Measurements from ENCODE around the gene IGFBP3.

Gene IGFBP3

GRCh38 chr7:45867471-45867870, 53.6 kb downstream of the IGFBP3 start:
- DNase-seq: no peak

DNA sequence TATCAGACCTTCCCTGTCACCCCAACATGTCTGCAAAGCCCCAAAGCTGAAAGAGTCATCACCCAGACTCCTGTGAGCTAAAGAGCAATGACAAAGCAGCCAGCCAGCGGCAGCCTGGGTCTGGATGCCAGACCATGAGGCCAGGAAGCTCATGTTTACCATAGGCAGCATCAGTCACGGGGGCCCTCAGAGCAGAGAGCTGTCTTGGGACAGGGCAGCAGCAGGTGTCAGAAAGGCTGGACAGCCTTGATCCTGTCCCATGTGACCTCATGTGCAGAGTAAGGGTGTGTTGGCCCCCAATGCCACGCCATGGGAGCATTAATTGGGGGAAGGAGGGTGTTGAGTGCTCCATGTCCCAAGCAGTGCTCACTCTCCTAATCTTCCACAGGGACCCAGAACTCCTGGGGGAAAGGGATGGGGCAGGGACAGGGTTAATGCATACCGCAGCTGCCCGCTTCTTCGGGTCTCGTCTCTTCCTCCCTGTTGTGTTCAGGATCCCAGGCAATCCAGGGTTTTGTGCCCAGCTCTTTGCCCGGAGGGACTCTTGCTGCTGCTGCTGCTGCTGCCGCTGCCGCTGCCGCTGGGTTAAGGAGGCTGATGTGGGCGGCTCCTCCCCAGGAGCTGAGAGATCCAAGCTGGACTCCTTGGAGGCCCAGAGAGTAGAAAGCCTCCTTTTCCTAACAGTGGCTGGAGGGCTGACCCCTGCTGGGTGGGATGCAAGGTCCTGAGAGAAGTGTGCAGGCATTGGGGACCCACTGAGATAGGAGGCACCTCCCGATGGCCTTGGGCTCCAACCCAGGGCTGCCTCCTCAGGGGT, 55.3 kb downstream of the IGFBP3 start:
- no peak for DNase-seq

DNA sequence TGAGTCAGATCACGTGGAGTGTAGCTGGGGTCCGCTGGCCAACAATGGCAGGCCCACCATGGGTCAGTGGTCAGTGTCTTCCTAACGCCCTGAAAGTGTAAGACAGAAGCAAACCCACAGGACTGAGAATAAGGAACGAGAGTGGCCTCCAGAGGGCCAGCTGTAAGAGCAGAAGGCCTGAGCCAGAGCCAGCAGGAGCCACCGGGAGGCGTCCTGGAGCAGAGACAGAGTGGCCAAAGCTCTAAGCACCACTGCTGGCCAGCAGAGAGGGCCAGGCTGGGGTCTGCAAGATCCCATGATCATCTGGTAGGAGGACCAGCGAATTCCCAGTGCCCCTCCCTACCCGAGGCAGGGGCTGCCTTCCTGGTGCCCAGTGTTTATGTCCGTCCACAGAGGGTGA, 57.4 kb downstream of the IGFBP3 start:
- no peak for DNase-seq
